OCI-M1 (cell line): Measurements from ENCODE around the gene STT3A.

Source experiments
- DNase-seq: peaks from one replicate; lab custom pipeline; 2025; lab: John Stamatoyannopoulos, UW

The STT3A gene

DNA sequence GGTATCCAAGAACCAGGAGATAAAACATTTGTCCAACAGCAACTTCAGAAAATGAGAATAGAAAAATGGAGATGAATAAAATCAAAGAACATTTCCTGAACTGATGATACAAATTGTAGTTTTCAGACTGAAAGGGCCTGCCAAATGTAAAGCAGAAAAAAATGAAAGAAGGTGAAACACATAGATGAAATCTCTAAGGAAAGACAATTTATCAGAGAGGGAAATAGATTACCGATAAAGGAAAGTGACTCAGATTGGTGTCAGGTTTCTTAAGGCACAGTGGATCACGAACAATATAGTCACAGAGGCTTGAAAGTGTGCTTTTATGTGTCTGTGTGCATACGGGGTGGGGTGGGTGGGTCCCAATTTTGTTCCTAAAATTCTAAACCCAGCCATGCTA lies 4.1 kb upstream of the STT3A start:
- peak; percentile 27 for DNase-seq

DNA sequence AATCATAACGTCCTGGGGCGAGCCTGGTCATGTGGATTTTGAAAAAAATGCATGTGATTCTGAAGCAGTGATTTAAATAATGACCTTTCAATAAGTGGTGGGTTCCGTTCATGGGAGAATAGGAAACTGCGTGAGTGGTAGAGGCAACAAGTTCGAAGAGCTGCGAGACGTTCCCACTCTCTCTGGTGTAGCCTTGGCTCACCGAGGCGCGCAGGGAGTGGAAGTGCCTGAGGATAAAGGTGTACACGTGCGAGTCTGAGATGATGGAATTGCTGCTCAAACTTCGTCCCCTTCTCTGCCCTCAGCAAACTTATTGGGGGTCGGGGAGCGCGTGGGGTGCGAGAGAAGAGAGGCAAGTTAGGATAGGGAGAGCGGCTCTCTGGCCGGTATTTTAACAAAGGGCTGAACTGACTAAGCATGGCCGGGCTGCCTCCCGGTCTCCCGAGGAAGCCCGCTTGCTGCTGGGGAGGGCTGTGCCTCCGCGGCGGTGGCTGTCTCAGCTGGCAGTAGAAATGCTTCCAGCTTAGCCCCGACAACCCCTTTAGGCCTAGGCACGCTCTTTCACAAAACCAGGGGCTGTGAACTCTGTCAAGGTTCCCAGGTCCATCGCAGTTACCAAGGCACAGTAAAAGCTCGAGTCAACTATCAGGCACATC lies 875 bp upstream of the STT3A start:
- DNase-seq, result peak; percentile 69

DNA sequence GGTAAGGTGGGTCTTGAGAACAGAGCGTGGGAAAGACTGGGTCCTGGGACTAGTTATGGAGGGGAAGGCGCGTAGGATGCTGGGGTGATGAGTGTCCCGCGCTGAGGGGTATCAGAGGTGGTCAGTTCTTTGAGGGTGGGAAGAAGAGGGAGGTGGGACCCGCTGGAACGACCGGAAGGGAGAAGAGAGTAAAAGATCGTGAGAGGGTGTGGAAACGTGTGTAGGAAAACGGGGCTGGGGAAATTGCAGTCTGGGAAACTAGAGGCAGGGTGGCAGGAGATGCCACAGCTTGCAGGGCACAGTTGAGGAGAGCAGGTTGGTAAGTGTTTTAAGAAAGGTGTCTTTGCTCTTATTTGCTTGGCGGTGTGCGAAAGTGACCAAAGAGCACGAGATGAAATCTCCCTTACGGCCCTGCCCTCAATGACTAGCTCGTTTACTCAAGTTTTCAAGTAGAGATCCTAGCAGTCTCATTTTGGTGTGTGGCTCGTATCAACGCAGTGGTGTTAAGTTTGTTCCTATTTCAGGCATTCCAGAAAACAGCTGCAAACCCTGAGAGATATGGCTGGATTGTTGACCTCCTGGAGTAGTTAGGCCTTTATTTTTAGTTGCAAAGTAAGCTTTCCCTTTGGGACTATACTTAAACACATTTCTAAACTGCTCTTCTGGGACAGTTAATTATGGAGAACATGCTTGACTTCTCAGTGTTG lies 615 bp downstream of the STT3A start:
- DNase-seq, result peak; percentile 73

DNA sequence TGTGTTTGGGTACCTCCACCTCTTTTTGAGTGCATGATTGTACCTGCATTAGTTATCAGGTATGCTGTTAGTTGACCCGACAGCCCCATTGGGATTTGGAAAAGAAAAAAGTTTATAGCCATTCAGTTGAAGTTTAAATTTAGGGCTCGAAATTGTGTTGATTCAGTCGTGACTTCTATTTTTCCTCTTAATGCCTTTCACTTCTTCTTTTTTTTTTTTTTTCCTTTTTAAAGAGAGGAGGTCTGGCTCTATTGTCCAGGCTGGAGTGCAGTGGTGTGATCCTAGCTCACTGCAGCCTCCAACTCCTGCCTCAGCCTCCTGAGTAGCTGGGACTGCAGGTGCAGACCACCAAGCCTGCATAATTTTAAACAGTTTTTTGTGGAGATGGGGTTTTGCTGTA lies 2.3 kb downstream of the STT3A start:
- no peak for DNase-seq

DNA sequence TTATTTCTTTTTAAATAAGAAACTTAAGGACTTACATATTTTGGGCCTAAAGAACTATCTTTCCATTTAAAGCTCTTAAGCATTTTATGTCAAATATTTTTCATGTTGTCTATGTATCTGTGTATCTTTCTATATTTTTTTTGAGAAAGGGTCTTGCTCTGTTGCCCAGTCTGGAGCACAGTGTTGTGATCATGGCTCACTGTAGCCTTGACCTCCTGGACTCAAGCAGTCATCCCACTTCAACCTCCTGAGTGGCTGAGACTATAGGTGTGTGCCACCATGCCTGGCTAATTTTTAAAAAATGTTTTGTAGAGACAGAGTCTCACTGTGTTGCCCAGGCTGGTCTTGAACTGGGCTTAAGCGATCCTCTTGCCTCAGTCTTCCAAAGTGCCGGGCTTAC lies 8.0 kb downstream of the STT3A start:
- DNase-seq, result no peak

DNA sequence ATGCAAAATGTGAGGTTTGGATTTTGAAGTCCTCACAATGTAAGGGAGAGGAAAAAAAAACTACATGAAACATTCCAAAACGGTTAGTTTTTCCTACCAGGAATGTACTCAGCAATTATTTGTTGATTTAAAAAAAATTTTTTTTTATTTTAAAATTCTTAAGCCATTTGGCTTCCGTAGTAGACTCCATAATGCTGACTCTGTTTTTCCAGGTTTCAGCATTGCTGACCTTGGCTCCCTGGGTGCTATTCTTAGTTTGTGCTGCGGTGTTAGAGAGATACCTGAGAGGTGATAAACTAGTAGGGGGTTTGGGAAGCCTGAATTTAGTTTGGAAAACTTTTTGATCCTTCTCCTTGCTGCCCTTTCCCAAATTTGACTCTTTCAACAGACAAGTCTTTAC lies 10.6 kb downstream of the STT3A start:
- no peak for DNase-seq

DNA sequence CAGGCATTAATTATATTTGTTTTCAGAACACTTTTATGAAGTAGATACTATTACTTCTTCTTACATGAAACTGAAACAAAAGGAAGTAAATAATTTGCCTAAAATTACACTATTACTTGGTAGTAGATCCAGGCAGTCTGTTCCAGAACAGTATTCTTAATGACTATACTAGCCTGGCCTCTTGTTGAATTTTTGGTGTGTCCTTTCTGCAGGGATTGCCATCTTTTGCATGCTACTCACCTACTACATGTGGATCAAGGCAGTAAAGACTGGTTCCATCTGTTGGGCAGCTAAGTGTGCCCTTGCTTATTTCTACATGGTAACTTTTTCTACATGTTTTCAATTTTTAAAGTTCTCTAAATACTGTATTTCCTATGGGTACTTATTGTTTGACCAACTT lies 12.8 kb downstream of the STT3A start:
- DNase-seq, result no peak

DNA sequence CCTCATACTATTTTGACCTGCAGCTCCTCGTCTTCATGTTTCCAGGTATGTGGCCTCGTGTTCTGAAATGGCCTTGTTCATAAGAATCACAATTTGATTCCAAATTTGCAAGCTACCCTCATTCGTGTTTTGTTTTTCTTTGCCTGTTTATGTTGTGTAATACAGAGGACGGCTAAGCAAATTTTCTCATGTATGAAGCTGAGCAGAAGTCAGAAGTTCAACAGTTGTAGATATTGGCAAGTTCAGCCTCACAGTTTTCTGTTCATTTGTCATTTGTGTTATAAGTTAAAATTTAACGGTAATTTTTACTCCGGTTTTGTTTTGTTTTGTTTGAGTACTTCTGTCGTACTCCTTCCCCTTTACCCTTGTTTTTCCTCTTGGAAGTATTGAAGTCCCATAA lies 16.9 kb downstream of the STT3A start:
- no peak for DNase-seq

DNA sequence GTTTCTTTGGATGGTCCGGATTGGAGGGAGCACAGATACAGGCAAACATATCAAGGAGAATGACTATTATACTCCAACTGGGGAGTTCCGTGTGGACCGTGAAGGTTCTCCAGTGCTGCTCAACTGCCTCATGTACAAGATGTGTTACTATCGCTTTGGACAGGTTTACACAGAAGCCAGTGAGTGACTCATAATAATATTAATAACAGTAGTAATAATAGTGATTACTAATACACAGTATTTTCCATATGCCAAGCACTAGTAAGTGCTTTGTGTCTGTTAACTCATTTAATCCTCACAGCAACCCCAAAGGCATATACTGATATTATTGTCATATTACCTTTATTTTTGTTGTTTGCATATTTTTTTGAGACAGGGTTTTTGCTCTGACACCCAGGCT lies 25.7 kb downstream of the STT3A start:
- DNase-seq, result no peak

DNA sequence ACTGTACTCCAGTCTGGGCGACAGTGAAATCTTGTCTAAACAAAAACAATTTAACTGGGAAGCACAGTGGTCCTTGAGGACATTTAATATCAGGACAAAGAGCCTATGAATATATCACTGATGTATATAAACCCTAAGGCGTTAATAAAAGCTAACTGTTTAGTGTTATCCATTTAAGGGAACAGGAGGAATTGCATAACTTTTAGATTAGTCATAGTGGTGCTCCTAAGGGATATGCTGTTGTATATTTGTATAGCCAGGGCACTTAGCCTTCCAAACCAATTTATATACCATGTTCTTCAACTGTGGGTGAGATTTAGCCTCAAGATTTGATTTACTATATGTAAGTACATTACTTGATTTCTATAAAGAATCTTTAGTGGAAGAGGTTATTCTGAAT lies 29.3 kb downstream of the STT3A start:
- DNase-seq, result no peak

DNA sequence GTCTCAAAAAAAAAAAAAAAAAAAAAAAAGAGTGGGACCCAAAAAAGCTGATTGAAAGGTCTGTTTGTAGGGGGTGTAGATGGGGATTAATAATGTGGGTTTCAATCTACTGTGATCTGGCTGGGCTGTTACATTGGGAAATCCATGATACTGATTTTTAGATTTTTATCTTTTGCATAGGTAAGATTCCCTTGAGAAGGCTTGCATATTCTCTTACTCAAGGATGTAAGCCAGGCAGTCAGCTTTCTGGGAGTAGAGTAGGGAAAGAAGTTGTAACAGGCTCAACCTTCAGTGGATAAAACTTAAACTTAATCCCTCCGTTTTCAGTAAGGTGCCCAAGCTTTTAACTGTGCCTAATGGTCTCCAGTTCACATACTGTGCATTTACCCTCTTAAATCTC lies 30.4 kb downstream of the STT3A start:
- DNase-seq, result no peak

DNA sequence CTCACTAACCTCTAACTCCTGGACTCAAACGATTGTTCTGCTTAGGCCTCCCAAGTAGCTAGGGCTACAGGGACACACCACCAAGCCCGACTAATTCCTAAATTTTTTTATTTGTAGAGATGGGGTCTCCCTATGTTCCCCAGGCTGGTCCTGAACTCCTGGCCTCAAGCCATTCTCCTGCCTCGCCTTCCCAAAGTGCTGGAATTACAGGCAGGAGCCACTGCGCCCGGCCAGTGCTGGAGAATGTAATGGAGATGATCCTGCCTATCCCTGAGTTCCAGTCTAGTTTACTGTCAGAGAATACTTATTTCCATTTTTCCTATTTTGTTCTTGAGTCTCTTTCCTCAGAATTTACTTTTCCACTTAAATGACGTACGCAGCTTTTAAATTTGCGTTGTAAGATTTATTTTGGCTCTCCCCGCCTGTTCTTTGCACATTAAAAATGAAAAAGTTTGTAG lies 32.1 kb downstream of the STT3A start, which contains the start of gene CHEK1:
Gene CHEK1, plus strand, starts transcription at position 408 of the 458 bp plus-strand sequence. CDS start 1,606 bp downstream, outside the sequence.
- DNase-seq, result no peak

DNA sequence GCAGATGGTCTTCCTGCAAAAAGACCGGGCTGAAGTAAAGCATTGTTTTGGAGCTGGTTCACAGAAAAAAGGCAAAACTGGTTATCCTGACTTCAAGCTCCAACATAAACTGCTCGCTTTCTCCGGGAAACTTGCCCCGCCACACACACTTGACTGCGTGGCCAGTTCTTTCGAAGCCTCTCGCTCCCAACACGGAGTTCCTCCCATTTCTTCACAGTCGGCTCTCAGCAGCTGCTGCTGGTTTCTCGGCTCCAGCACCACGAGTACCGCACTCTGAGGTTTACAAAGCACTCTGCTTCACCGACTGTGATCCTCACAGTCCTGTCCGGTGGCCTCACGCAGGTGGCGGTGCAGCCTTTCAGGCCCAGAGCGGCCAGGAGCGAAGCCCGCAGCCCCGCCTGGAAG lies 32.6 kb downstream of the STT3A start:
- DNase-seq, result no peak

DNA sequence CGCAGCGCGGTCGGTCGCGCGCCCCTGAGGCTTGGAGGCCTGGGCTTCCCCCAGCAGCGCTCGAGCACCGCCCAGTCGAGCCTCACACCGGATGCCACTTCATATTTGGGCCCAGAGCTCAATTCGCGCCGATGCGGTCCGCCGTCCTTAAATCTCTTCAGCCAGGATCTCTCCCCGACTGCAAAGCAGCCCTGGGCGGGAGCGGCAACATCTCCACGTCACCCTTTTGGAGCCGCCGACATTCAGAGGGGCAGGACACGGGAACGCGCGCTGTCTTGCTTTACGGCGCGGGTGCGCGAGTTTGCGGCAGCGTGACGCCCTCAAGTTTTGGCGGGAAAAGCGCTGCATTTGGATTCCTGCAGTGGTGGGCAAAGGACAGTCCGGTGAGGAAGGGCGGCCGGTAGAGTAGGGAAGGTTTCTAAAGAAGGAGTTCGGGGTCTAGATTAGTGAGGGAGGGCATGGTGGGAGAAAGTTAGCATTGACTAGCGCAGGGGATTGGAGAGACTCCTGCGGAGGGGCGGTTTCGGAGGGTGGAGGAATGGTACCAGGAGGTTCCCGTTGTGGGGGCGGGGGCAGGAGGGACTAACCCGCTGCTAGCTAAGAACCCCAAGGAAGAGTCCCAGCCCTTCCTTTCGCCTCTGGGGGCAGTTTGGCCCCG lies 33.1 kb downstream of the STT3A start:
- DNase-seq, result peak; percentile 98

DNA sequence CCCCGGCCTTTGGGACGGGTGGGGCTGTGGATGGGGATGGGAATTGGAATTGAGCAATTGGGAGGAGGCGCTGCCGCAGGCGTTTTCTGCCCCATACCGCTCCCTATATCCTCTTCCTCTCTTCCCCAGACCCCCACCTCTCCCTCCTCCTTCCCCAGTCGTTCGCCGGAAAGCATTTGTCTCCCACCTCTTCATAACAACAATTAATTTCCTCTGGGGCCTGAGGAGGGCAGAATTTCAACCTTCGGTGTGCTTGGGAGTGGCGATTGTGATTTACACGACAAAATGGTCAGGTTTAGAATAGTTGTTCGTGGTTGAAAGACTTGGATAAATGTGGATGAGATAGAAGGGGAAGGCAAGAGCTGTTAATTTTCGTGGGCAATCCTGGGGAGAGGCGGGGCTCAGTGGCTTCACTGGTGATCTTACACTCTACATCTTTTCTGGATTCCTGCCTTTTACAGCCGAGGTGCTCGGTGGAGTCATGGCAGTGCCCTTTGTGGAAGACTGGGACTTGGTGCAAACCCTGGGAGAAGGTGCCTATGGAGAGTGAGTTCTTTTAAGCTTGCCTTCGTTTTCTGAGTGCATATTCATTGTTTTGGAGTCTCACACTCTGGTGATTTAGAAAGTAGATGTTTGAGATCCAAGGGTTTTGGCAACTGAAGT lies 33.8 kb downstream of the STT3A start:
- peak; percentile 95 for DNase-seq

DNA sequence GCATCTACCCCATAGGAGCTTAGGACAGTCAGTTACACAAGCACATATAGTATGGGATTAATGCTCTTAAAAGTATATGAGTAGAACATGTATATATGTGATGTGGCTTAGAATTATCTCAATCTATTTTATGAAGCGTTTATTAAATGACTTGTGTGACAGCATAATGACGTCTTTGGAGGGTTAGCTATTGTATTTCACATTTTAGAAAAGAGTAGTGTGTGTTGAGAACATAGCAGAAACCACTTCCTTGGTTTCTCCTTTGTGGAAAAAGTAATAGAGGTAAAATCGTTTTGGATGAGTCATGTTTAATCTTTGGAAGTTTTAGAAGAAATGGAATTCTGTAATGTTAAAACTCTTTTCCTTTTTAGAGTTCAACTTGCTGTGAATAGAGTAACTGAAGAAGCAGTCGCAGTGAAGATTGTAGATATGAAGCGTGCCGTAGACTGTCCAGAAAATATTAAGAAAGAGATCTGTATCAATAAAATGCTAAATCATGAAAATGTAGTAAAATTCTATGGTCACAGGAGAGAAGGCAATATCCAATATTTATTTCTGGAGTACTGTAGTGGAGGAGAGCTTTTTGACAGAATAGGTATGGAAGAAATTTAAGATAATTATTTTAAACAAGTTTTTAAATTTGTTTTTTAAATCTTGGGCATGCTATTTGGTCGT lies 34.7 kb downstream of the STT3A start:
- DNase-seq, result peak; percentile 60

DNA sequence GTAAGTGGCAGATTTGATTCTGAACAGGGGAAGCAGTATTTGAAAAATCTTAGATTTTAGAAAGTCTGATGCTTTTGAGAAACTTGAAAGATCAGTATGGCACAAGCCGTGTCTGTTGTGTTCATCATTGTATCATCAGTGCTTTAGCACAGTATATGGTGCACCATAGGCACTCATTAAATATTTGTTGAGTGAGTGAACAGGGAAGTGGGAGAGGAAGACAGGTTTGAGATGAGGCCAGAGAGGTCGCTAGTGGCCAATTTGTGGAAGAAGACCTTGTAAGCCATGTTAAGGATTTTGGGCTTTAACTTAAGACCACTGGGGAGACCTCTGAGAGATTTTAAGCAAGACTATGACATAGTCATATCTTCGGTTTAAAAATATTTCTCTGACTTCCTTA lies 45.2 kb downstream of the STT3A start:
- no peak for DNase-seq

DNA sequence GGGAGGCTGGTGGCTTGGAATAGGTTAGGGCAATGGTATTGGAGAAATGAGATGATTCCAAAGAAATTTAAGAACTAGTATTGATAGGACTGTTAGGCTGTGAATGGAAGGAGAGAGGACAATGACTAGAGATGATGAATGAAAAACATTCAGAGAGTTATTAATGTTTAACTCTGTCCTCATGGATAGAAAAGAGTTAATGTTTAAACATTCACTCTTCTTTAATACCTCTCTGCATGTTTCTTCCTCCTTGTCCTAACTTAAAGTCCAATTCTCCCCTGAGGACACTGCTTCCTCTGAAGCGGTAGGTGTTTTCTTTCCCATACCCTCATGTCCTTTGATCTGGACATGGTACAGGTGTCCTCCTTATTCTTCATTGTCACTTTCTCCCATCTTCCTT lies 45.7 kb downstream of the STT3A start:
- no peak for DNase-seq

DNA sequence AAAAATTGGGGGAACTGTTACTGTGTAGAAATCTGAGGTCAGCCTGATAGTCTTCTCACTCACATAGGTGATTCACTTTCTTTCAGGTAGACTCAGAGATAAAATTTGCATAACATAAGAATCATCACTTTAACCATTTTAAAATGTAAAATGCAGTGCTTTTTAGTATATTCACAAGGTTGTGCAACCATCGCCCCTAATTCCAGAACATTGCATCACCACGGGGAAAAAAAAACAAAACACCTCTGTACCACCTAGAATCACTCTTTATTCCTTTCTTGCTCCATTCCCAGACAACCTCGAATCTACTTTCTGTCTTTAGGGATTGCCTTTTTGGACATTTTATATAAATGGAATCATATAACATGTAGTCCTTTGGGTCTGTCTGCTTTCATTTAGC lies 53.2 kb downstream of the STT3A start:
- no peak for DNase-seq

DNA sequence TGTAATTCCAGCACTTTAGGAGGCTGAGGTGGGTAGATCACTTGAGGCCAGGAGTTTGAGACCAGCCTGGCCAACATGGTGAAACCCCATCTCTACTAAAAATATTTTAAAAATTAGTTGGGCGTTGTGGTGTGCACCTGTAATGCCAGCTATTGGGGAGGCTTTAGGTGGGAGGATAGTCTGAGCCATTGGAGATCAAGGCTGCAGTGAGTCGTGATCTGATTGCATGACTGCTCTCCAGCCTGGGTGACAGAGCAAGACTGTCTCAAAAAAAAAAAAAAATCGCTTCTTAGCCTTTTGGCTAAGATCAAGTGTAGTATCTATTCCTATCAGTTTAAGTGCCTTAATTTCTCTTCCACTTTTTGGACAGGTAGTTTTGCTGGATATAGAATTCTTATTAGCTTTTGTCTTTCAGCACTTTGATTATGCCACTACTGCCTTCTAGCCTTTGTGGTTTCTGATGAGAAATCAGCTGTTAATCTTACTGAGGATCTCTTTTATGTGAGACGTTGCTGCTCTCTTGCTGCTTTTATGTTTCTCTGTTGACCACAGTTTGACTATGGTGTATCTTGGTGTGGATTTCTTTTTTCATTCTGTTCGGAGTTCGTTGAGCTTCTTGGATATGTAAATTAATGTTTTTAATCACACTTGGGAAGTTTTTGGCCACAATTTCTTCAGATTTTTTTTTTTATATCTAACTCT lies 57.0 kb downstream of the STT3A start:
- DNase-seq, result peak; percentile 36

DNA sequence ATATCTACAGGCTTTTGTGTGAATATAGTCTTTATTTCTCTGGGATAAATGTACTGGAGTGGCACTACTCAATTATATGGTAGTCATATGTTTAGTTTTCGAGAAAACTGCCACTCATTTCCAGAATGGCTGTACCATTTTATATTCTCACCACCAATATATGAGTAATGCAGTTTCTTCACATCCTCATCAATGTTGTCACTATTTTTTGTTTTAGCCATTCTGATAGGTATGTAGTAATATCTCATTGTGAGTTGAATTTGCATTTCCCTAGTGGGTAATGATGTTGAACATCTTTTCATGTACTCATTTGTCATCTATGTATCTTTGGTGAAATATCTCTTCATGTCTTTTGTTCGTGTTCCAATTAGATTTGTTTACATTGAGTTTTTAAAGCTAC lies 70.0 kb downstream of the STT3A start:
- no peak for DNase-seq

DNA sequence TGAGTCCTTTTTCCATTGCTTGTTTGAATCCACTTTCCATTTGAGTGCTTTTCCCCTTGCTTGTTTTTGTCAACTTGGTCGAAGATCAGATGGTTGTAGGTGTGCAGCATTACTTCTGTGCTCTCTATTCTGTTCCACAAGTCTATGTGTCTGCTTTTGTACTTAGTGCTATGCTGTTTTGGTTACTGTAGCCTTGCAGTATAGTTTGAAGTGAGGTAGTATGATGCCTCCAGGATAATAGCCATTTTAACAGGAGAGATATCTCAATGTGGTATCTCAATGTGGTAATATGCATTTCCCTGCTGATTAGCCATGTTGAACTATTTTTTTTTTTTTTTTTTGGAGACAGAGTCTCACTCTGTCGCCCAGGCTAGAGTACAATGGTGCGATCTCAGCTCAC lies 71.3 kb downstream of the STT3A start:
- DNase-seq, result no peak
